ENCODE data around the gene UXS1.

DNA sequence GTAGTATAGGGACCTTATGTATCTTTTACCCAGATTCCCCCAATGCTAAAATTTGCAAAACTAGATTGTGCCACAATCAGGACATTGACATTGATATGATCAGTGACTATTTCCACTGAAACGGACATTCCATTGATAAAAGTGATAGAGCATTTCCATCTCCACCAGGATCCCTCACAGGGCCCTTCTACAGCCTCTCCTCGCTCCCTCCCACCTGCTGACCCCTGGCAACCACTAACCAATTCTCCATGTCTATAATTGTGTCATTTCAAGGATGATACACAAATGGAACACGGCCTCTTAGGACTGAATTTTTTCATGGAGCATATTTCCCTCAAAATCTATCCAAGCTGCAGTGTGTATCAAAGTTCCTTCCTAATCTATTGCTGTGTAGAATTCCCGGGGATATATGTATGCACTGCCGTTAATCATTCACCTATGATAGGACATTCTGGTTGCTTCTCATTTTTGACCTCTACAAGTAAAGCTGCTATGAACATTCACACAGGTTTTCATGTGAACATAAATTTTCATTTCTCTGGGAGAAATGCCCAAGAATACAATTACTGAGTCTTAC, 67.3 kb downstream of the UXS1 start:
- TF ChIP-seq, protein P1, sequence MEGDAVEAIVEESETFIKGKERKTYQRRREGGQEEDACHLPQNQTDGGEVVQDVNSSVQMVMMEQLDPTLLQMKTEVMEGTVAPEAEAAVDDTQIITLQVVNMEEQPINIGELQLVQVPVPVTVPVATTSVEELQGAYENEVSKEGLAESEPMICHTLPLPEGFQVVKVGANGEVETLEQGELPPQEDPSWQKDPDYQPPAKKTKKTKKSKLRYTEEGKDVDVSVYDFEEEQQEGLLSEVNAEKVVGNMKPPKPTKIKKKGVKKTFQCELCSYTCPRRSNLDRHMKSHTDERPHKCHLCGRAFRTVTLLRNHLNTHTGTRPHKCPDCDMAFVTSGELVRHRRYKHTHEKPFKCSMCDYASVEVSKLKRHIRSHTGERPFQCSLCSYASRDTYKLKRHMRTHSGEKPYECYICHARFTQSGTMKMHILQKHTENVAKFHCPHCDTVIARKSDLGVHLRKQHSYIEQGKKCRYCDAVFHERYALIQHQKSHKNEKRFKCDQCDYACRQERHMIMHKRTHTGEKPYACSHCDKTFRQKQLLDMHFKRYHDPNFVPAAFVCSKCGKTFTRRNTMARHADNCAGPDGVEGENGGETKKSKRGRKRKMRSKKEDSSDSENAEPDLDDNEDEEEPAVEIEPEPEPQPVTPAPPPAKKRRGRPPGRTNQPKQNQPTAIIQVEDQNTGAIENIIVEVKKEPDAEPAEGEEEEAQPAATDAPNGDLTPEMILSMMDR (IDR thresholded peaks at IDR 0.05), result no peak
- TF ChIP-seq POLR2A (IDR thresholded peaks at IDR 0.05), result no peak
- TF ChIP-seq POLR2AphosphoS5 (IDR thresholded peaks at IDR 0.05), result no peak
- TF ChIP-seq EP300 (IDR thresholded peaks at IDR 0.05), result no peak

Measured in sigmoid colon (tissue), 4 donors.